WI38 (cell line): ENCODE results near the gene CDC25A.

ENCODE experiments used
- H3K4me3 ChIP-seq: 2 replicates; pipeline ENCODE4 v1.5.1; 2011; ENCODE audit warnings: low read depth, mild to moderate bottlenecking, control low read depth, low read length
- TF ChIP-seq, protein P1 (sequence below): IDR thresholded peaks from 2 replicates; pipeline ENCODE4 v1.5.1; 2012; ENCODE audit warnings: low read depth, mild to moderate bottlenecking, control low read depth, low read length

CDC25A gene

DNA sequence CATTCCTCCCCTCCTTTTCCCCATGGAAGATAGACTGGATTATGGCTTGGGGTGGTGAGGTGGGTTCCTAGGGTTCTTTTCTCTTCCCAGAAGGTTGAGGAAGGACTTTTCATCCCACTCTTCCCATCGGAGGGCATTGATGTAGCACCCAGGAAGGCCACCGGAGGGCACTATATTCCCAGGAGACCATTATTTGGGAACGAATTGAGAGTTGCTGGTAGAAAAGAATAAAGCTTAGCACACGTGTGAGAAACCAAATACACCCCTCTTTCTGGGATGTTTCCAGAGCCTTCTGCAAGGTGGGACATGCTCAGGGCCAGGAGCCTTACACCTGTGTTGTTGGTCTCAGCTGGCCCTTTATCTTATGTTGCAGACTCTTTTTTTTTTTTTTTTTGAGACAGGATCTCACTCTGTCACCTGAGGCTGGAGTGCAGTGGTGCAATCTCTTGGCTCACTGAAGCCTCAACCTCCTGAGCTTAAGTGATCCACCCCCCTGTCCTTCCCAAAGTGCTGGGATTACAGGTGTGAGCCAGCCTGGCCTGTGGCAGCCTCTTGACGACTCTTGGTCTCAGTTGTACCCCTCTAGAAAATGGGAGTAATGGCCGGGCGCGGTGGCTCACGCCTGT lies 6.3 kb upstream of the CDC25A start:
- TF ChIP-seq, protein P1, sequence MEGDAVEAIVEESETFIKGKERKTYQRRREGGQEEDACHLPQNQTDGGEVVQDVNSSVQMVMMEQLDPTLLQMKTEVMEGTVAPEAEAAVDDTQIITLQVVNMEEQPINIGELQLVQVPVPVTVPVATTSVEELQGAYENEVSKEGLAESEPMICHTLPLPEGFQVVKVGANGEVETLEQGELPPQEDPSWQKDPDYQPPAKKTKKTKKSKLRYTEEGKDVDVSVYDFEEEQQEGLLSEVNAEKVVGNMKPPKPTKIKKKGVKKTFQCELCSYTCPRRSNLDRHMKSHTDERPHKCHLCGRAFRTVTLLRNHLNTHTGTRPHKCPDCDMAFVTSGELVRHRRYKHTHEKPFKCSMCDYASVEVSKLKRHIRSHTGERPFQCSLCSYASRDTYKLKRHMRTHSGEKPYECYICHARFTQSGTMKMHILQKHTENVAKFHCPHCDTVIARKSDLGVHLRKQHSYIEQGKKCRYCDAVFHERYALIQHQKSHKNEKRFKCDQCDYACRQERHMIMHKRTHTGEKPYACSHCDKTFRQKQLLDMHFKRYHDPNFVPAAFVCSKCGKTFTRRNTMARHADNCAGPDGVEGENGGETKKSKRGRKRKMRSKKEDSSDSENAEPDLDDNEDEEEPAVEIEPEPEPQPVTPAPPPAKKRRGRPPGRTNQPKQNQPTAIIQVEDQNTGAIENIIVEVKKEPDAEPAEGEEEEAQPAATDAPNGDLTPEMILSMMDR: peak; percentile 82
- no peak overlapping the region for H3K4me3 ChIP-seq

DNA sequence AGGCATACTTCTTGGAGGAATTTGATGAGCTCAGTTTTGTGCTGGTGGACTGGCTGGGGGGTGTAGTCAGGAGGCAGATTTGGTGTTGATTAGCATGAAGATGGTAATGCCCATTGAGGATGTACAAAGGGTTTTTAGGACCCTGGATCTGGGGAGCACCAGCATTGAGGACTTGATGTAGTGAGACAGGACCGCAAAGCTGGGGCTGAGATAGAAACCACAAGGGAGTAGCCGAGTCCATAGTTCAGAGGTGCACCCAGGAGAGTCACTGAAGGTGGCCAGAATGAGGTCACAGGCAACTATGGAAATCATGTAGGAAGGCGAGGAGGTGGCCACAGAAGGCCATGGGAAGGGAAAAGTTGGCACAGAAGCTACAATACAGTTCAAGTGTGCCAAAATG lies 2.7 kb upstream of the CDC25A start:
- TF ChIP-seq, protein P1: no peak
- H3K4me3 ChIP-seq: no peak overlapping the region

DNA sequence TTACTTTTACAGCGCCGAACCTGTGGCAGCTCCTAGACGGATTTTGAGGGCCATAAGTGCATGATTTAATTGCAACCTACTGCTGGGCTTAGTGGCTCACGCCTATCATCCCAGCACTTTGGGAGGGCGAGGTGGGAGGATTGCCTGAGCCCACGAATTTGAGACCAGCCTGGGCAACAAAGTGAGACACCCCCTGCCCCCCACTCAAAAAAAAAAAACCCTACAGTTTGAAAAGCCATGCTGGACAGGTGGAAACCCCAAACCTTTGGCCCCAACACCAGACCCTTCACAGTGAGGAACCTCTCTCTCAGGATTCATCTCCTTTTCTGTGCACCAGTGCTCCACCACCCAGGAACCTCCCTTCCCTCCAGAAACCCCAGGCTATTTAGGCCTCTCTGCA lies 1.1 kb upstream of the CDC25A start:
- H3K4me3 ChIP-seq: no peak overlapping the region
- TF ChIP-seq, protein P1: no peak

DNA sequence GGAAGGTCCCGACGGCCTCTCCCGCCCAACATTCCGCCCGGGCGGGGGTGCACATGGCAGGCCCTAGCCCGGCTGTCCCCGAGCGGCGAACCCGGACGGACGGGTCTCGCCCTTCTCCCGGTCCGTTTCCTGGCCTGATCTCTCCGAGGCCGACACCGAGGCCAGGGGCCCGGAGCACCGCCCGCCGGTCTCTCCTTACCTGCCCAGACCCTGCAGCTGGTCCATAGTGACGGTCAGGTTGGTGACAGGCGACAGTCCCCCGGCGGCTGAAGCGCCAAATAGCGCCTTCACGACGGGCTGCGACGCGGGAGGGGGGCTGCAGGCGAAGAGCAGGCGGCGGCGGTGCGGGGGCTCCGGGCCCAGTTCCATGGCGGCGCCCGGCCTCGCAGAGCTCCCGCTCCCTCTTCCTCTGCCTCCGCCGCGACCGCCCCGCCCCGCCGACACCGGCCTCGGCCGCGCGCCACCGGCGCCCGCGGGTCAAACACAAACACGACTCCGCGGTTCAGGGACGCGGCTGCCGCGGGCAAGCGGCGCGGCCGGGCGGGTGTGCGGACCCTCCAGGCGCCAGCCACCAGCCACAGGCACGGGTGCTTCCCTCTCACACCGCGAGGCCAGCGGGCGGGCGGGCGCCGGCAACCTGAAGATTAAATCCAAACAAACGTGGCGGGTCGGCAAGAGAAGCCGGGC lies 495 bp downstream of the CDC25A start:
- TF ChIP-seq, protein P1: no peak
- peak overlapping the region; percentile 83 for H3K4me3 ChIP-seq

DNA sequence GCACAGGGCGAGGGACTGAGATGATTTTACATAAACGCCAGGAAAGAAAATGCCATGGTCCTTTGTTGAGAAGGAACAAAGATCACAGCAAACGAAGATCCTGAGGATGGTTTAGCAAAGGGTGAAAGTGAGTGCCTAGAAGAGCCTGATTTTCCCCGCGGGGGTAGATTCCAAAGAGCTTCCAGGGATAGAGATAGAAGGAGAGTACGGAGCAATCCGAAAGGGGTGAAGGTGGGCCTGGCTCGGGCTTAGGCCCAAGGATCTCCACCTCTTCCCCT lies 977 bp downstream of the CDC25A start:
- H3K4me3 ChIP-seq: peak overlapping the region; percentile 83
- TF ChIP-seq, protein P1: no peak

DNA sequence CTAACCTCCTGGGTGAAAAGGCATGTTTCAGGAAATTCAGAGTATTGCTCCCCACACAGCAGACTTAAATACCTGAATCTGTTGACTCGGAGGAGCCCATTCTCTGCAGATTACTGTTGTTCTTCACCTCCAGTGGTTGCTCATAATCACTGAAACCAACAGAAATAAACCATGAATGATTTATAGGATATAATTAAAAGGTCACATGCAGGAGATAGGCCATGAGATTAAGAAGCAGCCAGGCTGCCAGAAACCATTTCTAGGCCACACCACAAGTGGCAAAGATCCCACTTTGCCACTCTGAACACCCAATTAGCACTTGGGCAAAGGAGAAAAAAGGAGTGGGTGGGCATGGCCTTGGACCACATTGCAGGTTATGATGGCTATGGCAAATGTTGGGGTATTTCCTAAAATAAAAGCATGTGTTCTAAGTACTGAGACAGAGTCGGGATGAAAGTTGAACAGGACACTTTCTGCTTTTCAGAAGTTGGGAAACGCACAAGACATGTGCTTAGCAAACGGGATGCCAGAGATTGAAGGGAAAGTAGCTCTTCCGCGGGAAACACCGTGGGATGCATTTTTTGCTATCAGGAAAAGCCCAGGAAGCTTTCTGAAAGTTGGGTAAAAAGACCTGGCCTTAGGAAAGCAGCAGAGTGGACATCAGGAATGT lies 1.5 kb downstream of the CDC25A start:
- TF ChIP-seq, protein P1: no peak
- H3K4me3 ChIP-seq: peak overlapping the region; percentile 83

DNA sequence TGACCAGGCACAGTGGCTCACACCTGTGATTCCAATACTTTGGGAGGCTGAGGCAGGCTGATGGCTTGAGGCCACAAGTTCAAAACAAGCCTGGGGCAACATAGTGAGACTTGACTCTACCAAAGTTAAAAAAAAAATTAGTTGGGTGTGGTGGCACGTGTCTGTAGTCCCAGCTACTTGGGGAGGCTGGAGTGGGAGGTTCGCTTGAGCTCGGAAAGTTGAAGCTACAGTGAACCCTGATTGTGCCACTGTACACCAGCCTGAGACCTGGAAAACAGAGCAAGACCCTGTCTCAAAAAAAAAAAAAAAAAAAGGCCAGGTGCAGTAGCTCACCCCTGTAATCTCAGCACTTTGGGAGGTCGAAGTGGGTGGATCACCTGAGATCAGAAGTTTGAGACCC lies 3.1 kb downstream of the CDC25A start:
- no peak overlapping the region for H3K4me3 ChIP-seq

More for the DNA sequence above, 3.1 kb downstream of the CDC25A start:
- TF ChIP-seq, protein P1: no peak
